Subcutaneous adipose tissue (tissue), 4 donors: ENCODE measurements around the gene TRIM32. TPM values are rescaled to one million over a fixed set of nuclear protein-coding genes. Genes with fewer than 3 reads are reported as not detected.

Experiments used
- total RNA-seq, 4 donors: library from RNA; depleted of rRNA; stranded (reverse); fragments of >200 nt; gene quantifications; one replicate each; pipeline ENCODE4 v1.1.0, GENCODE V29; 2016
- TF ChIP-seq, protein P1 (sequence below): fragments of 450-650 bp; IDR thresholded peaks from one replicate; pipeline ENCODE4 v1.5.1; 2016; ENCODE audit warnings: low read depth, mild to moderate bottlenecking, control low read depth, antibody characterized with exemption, moderate library complexity

TRIM32 gene
- total RNA-seq, 4 donors from 2014 or later: 12.8 to 22.9 (median 14.3) TPM

DNA sequence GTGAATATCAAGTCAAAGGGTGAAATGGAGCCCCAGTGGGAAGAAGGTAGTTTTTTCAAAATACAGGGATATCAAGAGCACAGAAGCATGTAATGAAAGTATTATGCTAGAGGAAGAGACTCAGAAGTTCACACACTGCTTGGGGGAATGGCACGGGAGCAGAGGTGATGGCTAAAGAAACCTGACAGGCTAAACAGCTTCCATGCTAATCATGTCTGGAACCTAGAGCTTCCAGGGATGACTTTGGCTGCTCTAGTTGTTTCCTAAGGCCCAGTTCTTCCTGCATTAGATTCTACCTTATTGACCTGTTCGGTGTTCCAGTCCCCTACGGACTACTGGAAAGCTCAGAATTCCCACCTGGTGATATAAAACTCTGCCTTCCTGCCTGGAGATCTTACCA is 34.3 kb downstream of the TRIM32 start:
- TF ChIP-seq, protein P1, sequence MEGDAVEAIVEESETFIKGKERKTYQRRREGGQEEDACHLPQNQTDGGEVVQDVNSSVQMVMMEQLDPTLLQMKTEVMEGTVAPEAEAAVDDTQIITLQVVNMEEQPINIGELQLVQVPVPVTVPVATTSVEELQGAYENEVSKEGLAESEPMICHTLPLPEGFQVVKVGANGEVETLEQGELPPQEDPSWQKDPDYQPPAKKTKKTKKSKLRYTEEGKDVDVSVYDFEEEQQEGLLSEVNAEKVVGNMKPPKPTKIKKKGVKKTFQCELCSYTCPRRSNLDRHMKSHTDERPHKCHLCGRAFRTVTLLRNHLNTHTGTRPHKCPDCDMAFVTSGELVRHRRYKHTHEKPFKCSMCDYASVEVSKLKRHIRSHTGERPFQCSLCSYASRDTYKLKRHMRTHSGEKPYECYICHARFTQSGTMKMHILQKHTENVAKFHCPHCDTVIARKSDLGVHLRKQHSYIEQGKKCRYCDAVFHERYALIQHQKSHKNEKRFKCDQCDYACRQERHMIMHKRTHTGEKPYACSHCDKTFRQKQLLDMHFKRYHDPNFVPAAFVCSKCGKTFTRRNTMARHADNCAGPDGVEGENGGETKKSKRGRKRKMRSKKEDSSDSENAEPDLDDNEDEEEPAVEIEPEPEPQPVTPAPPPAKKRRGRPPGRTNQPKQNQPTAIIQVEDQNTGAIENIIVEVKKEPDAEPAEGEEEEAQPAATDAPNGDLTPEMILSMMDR: no peak

DNA sequence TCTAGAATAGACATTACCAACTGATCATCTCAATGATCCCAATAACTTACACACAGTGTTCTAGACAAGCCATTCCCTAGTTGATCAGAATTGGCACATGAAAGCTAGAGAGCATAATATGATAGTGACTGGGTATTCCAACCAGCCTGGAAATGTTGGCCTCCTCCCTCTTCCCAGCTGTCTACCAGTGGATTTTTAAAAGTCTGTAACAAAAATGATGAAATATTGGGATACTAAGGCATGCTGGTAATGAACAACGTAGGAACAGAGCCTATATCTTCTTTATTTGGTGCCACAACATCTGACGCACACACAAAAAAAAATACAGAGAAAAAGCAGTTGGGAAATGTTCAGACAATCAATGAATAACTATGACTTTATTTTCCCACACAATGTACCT is 34.8 kb downstream of the TRIM32 start:
- TF ChIP-seq, protein P1: no peak

DNA sequence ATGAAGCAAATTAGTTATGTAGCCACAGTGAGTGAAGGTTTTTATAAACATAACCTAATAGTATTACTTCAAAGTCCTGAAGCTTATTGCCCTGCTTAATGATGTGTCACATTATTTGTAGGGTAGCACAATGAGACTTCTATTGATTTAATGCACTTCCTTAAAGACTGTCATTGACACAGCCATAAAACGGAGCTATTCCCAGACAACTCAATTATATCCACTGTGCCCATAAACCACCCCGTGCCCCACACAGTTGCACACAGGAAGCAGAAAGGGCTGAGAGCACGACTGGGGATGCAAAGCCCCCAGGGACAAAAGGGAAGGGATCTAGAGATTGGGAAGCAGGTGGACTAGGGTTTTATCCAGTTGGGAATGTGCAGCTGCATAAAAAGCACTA is 37.0 kb downstream of the TRIM32 start:
- TF ChIP-seq, protein P1: no peak

DNA sequence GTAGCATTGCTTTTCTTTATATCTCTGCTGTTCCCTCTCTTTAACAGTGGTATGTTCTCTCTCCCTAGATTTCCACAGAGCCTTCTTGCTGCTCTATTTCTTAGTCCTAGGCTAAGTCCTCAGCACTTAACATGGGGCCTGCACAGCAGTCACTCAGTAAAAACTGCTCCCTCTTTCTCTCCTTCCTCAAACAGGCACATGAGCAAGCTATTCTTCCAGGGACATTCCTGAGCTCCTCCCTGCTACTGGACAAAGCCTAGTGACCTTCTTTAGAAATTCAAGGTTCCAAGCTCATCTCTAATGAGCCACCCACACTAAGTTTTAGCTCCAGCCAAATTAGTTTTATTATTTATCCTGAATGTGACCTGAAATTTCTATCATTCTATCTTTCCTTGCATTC is 39.5 kb downstream of the TRIM32 start:
- TF ChIP-seq, protein P1: no peak

DNA sequence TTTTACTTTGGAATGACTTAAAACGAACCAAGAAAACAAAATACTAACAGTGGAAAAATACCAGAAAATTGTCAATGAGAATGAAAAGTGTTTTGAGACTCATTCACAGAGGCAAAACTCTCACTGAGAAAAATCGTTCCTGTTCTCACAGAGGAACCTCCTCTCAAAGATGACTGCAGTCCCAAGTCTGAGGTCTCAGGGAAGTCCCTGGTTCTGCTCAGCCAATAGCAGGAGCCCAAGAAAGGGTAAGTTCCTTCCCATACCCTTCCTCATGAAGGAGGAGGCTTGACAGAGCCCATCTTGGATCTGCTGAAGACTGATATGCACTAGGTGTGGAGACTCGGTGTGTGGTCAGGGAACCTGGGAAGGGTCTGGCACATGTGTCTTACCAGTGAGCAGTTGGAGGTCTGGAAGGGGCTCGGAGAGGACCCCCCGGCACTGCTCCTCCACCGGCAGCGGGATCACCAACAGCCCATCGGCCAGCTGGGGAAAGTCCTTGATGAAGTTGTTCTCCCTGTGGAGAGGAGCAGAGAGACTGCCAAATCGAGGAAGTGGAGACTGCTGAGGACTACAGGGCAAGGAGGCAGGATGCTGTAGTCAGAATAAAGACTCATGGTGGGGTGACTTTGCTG is 46.0 kb downstream of the TRIM32 start:
- TF ChIP-seq, protein P1: no peak

DNA sequence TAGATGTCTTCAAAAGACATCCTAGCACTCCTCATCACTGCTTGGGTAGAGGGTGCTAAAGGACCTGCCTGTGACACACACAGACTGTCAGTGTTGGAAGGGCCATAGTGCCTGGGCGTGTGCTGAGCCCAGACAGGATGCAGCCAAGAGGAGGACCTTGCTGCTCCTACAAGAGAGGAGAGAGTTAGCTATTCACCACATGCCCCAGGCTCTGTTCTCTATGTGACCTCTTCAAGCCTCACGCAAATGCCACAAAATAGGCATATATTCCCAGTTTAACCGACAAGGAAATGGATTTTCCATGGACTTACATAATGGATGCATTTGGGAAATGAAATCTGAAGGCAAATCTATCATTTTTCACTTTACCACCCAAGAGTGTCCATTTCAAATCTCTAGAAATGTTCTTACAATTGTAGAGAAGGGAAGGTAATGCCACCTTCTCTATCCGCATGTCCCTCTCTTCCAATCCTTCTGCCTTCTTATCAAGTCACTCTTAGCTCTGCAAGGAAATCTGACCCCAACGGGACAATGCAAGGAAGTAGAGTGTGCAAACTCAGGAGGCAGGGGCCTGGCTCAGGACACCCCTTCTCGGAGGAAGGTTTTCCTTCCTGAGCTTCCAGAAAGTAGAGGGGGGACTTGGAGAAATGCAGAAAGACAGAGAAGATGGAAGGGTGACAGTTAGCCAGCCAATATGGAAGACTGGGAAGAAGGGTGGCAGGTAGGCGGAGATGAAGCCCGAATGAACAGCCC is 49.5 kb downstream of the TRIM32 start:
- TF ChIP-seq, protein P1: no peak

DNA sequence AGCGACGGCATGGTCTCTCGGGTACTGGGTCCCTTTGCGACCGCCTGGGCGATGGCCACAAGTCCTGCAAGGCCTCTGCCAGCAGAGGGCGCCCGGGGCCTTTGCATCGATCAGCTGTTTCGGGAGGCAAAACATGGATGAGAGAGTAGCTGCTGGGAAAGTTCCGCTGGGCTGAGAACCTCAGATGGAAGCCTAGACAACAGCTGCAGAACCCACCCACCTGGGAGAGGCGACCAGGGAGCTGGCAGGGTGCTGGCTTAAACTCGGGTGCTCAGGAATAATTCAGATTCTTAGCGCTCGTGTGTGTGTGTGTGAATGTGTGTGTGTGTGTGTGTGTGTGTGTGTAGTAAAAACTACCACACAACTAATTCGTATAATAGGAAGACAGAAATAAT is 50.0 kb downstream of the TRIM32 start:
- TF ChIP-seq, protein P1: no peak
